GM19238 (cell line): ENCODE results near the gene THEM4.
"Not testable (repeated sequence)": the region's sequence is repeated elsewhere in the genome, so short reads cannot be mapped to it uniquely, and the experiment has no call there.

Source experiments
- DNase-seq: peaks from one replicate; pipeline ENCODE4 v3.0.0; 2011; ENCODE audit warnings: low spot score; ENCODE audit not compliant: insufficient read length

The THEM4 gene

DNA sequence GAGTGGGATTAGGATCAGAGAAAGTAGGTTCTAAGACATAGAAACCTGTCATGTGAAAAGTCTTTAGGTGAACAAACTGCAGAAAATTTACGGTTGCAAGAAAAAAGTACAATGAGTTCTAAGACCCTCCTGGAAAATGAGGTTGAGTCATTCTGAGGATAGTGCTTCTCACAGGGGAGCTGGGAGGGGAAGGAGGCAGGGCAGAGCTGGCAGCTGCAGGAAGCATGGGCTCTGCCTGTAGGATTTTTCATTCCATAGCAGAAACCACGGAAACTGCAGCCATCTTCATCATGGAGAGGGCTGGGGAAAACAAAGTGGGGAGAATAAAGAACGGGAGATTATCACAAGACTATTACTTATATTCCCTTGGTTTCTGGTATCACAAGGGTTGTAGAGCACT lies 25.8 kb upstream of the THEM4 start:
- no peak for DNase-seq

DNA sequence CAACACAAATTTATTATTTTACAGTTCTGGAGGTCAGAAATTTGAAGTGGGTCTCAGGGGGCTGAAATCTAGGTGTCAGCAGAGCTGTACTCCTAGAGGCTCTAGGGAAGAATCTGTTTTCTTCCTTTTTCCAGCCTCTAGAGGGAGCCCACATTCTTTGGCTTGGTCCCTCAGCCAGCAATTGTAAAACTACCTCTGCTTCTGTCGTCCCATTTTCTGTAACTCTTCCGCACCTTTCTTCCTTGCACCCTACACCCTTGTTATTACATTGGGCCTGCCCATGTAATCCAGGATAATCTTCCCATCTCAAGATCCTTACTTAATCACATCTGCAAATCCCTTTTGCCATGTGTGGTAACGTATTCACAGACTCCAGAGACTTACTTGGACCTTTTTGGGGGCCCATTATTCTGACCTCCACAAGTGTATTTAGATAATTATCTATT lies 24.8 kb upstream of the THEM4 start:
- peak; percentile 26 for DNase-seq

DNA sequence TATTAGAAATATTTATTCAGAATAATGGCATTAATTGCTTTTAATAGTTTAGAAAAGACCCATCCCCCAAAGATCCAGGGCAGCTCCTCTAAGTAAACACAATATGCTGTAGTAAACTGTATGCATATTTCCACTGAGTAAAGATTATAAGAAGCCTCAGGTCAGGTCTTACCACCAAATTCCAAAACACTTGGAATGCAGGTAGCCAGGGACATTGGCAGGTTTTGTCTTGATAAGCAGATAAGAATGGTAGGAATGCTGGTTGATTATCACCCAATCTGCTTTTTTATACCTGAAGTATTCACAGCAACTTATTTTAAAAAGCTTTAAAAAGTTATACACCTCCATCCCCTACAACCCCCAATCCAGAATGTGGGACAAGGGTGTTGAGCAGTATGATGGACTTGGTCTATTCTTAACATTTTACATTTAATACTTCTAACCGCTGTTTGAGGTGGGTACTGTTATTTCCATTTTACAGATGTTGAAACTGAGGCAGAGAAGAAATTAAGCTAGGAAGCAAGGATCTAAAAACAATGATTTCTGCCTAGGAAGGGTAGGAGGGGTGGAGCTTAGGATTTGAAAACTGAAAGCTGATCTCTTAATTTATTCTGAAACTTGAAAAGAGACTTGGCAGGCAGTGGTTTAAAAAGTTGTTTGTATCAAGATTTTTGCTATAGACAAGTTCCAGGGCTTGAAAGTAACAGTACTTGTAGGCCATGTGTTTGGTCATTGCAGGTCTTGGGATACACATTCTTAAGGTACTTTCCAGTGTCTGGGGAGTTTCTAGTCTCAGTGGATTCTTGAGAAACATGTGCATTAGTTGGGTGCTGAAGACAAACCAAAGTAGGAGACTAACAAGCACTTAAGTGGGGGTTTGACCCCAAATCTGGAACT lies 15.6 kb upstream of the THEM4 start:
- no peak for DNase-seq

DNA sequence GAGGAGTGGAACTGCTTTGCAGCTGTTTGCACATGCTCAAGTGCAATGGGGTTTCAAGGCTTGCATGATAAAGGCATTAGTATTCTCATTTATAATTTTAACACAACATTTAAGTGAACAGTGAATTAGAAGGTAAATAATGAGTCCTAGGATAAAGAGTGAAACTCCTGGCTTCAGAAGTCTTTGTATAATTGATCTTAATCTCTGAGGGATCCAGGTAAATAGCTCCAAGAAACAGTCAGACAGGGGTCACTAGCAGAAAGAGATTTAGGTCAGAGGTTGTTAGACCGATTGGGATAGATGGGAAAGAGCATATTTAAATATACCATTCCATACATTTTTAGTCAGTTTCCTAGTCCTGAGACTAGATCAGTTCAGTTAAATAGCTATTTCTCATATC lies 14.1 kb upstream of the THEM4 start:
- no peak for DNase-seq

DNA sequence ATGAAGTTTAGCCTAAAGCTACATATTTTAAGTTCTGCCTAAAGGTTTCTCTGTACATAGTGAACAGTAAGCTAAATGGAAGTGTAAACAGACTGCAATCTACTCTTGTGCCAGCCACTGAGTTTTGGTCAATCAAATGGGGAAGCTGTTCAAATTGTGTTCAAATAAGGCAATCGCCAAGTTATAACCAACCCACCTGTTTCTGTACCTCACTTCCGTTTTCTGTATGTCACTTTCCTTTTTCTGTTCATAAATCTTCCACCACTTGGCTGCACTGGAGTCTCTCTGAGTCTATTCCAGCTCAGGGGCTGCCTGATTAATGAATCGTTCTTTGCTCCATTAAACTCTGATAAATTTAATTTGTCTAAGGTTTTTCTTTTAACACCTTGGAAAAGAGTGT lies 10.8 kb upstream of the THEM4 start:
- no peak for DNase-seq

DNA sequence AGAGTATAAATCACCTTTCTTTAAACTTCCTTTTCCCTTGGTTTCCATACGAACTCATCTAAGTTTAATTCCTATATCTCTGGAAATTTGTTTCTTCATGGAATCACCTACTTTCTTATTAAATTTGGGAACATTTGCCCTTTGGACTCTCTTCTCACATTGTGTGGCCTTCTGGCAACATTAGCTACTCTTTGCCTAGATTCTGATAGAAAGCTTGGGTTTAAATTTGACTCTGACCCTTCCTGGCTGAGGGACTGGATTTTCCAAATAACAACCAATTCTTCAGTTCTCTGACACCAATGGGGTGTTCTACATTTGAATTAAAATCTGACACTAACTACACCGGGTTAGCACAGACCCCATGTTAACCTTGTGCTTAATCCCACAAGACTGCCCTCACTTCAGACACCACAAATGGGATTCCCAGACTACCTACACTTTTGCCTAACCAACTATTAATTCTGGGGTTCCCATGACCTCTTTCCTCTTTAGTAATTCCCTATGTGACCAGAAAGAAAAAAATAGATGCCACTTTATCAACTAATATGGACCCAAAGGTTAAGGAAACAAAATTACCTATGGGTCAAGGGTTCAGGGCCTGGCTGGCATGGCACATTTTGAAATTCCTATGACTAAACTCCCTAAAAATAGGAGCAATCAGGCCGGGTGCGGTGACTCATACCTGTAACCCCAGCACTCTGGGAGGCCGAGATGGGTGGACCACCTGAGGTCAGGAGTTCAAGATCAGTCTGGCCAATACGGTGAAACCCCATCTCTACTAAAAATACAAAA lies 9.7 kb upstream of the THEM4 start:
- no peak for DNase-seq

DNA sequence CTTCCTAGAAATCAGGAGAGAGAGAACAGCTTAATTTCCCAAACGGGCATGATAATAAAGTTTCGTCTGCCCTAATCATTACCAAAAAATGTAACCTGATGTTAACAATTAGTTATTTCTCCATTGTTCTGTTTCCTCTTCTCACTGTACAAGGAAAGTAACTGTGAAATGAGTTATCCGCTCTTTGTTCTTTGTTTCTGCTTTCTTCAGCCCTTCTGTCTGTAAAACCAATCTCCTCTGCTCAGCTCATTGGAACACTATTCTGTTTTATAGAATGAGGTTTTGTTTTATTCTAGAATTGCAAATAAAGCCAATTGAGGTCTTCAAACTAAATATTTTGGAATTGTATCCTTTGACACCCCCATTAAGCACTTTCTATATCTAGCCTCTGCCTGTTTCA lies 8.8 kb upstream of the THEM4 start:
- no peak for DNase-seq

DNA sequence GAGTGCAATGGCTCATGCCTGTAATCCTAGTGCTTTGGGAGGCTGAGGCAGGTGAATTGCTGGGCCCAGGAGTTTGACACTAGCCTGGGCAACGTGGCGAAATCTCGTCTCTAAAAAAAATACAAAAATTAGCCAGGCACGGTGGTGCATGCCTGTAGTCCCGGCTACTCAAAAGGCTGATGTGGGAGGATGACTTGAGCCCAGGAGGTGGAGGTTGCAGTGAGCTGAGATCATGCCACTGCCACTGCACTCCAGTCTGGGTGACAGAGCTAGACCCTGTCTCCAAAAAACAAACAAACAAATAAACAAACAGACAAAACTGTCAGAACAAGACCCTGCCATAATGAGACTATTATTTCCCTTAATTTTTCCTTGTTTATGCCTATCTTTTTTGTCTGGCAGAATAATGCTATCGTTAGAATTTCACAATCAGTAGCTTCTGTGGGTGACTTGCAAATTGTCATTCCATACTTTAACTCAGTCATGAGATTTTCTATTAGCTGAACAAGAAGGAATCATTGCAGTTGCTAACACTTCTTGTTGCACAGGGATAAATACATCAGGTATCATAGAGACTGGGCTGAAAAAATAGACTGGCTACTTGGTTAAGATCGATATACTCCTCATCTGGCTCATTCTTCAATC lies 7.5 kb upstream of the THEM4 start:
- no peak for DNase-seq

DNA sequence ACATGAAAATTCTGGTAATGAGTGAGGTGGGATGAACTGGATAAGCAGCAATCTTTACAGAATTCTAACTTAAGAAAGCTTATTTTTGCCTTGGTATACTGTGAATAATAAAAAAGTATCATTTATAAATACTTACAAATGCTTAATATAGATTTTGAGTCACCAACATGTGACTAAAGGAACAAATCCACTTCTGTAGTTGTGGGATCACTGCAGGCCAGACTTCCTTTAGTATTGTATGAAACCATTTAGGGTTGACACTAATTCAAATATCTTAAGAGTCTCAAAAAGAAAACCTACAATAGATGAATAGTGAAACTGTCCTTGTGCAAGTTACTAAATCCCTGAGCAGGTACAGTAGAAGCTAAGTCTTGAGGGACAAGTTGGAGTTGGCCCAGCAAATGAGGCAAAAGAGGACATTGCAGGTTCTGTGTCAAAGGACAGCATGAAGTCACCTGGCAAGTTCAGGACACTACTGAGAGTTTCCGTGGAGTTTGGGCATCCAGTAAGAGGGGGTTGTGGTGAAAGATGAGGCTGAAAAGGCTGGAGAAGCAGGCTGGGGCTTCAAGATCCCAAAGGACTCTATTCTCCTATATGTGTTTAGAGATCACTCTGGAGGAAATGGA lies 5.9 kb upstream of the THEM4 start:
- DNase-seq: no peak

DNA sequence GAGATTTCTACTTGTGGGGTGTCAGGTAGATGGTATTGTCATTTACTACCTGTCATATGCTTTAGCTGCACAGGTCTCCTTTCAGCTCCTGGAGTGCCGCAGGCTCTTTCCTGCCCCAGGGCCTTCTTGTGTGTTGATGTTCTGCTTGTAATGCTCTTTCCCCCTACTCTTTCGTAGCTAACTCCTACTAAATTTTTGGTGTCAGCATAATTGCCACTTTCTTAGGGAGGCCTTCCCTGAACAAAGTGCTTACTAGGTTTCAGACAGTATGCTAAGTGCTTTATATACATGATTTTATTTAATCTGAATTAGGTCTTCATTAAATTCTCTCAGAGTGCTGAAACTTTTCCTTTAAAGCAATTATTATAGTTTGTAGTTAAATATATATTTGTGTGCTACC lies 4.8 kb upstream of the THEM4 start:
- DNase-seq: no peak

DNA sequence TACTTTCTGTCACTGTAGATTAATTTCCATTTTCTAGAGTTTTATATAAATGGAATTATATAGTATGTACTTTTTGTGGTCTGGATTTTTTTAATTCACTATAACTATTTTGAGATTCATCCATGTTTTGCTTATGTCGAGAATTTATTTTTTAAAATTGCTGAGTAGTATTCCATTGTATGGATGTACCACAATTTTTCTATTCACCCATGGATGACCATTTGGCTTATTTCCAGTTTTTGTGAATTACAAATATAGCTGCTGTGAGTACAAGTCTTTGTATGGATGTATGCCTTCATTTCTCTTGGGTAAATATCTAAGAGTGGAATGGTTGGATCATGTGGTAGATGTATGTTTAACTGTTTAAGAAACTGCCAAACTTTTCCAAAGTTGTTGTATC lies 3.7 kb upstream of the THEM4 start:
- no peak for DNase-seq

DNA sequence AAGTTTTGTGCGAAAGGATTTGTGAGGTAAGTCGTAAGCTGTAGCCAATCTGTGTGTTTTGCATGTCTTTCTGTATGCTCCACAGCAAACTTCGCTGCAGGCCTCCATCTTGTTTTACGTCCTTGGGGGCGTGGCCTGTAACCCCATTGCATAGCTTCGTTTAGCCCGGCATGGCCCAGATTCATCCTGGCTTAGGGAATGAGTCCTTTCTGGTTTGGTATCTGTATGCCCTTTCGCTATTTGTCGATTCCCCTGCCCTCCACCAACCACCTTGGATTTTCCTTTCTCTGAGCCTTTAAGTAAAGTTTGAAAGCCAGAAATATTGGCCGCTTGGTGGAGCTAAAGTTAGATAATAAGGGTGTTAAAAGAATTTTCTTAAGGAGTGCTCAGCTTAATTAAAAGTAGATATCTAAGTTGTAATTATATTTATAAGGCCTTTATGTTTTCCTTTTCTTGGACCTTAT lies 1.1 kb downstream of the THEM4 start:
- no peak for DNase-seq

DNA sequence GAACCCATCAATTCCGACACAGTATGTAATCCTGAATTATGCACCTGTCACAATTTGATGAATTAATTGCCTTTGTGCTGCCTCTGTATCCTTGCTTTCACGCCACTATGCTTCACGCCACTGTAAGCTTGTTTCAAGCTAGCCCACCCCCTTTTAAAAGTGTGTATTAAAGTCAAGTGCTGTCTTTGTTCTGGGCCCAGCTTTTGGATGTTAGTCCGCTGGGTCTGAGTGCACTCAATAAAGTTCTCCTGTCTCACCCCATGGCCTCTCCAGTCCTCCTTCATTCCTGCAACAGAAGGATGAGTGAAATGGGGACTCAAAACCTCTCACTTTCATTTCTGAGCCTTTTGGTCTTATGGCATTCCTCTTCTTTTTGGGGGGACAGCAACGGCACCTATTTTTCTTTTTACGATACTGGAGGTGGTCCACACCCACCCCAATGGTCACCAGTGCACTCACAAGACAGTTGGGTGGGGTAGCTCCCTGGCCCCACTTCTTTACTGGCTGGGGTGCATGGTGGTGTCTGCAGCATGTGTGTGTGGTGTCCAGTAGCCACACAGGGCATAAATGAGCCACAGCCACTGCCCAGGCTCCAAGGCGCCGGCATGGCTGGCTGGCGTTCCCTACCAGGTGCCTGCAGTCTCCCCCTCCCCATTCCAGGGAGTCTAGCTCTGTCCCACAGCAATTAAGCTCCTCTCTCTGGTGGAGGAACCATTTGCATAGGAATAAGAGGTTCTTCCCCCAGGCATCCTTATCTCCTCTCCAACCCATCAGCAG lies 1.8 kb downstream of the THEM4 start:
- DNase-seq: no peak

DNA sequence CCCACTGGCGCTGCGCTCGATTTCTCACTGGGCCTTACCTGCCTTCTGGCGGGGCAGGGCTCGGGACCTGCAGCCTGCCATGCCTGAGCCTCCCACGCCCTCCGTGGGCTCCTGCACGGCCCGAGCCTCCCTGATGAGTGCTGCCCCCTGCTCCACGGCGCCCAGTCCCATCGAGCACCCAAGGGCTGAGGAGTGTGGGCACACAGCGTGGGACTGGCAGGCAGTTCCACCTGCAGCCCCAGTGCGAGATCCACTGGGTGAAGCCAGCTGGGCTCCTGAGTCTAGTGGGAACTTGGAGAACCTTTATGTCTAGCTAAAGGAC lies 3.0 kb downstream of the THEM4 start:
- DNase-seq: not testable (repeated sequence)

DNA sequence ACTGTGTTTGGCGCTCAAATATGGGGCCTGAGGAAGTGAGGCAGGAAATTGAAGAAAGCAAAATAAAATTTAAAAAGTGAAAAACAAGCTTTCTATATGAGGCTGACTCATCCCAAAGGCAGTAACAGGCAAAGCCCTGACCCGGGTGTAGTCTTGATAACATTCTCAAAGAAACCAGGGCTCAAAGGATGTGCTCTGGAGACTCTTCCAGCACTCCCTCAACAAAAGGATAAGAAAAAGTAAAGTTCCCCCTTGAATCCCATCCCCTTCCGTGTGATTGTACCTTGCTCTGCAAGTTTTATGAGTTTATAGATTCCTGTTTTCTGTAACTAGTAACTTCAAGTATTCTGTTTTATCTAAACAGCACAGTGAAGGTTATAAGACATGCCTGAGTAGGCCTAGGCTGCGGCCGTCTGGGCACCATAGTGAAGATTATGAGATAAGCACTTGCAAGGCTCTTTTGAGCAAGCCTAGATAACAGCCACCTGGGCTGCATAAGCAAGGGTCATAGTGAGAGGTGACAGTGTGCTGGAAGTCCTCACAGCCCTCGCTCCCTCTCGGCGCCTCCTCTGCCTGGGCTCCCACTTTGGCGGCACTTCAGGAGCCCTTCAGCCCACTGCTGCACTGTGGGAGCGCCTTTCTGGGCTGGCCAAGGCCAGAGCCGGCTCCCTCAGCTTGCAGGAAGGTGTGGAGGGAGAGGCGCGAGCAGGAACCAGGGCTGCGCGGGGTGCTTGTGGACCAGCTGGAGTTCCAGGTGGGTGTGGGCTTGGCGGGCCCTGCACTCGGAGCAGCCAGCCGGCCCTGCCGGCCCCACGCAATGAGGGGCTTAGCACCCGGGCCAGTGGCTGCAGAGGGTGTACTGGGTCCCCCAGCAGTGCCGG lies 3.6 kb downstream of the THEM4 start:
- not testable (repeated sequence) for DNase-seq

DNA sequence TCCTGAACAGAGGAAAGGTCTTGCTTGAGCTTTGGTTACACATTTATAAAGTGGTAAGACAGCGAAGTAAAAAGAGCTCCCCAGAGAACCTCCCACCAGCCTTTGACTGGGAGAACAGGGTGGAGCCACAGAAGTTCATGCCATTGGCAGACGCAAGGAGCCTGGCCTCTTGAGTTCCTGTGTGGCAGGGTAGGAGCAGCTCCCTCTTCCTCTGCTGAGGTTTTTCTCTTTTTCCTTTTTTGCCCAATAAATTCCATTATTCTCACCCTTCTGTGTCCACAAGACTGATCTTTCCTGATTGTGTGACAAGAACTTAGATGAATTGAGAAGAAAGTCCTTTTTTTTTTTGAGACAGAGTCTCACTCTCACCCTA lies 4.3 kb downstream of the THEM4 start:
- DNase-seq: no peak

DNA sequence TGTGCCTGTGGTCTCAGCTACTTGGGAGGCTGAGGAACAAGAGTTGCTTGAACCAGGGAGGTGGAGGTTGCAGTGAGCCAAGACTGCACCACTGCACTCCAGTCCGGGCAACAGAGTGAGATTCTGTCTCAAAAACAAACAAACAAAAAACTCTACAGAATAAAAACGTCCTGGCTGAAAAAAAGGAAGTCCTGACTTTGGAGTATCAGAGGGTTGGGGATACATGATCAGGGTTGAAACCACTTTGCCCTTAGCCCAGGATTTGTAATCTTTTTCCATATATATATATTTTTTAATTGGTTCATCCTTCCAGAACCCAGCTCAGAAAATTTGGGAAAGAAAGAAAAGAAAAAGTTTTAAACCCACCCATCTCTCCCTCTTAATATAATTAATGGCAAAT lies 6.5 kb downstream of the THEM4 start:
- no peak for DNase-seq

DNA sequence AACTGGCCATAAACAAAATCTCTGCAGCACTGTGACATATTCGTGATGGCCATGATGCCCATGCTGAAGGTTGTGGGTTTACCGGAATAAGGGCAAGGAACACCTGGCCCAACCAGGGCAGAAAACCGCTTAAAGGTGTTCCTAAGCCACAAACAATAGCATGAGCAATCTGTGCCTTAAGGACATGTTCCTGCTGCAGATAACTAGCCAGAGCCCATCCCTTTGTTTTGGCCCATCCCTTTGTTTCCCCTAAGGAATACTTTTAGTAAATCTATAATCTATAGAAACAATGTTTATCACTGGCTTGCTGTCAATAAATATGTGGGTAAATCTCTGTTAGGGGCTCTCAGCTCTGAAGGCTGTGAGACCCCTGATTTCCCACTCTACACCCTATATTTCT lies 8.5 kb downstream of the THEM4 start:
- DNase-seq: not testable (repeated sequence)

DNA sequence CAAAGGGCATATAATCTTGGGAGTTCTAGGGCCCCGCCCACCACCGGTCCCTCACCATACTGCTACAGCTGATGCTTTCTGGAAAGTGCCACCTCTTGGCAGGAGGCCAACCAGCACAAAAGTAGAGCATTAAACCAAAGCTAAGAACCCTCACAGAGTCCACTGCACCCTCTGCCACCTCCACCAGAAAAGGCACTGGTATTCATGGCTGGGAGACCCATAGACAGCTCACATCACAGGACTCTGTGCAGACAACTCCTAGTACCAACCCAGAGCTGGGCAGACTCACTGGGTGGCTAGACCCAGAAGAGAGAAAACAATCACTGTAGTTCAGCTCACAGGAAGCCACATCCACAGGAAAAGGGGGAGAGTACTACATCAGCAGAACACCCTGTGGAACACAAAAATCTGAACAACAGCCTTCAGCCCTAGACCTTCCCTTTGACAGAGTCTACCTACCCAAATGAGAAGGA lies 10.8 kb downstream of the THEM4 start:
- DNase-seq: no peak

DNA sequence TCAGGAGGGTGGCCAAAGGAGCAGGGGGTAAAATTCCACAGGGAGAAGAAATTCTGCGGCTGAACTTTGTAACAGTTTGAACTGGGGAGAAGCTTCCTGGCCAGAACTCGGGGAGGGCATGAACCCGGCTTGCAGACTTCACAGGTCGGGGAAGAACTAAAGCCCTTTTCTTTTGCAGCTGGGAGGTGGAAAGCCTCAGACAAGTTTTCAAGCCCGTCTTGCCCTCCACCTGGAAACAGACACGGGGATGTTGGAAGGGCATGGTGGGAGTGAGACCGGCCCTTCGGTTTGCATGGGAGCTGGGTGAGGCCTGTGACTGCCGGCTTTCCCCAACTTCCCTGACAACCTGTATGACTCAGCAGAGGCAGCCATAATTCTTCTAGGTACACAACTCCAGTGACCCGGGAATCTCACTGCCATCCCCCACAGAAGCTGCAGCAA lies 11.3 kb downstream of the THEM4 start:
- DNase-seq: no peak
